KMS-11 (cell line): ENCODE measurements around the gene PRADC1.

Experiments used
- H2AFZ ChIP-seq: fragments of 200-600 bp; sonication (generic); 2 replicates; pipeline ENCODE4 v1.6.1; 2016; ENCODE audit warnings: antibody characterized with exemption, mixed run types, low read depth
- H3K27ac ChIP-seq: fragments of 200-600 bp; sonication (generic); 2 replicates; pipeline ENCODE4 v1.6.1; 2016; ENCODE audit warnings: mild to moderate bottlenecking, mixed run types
- H3K27me3 ChIP-seq: fragments of 200-600 bp; sonication (generic); 2 replicates; pipeline ENCODE4 v1.6.1; 2017; ENCODE audit warnings: mild to moderate bottlenecking, low read depth, mixed run types, moderate library complexity; ENCODE audit not compliant: insufficient read depth
- H3K36me3 ChIP-seq: fragments of 200-600 bp; sonication (generic); 2 replicates; pipeline ENCODE4 v1.6.1; 2017; ENCODE audit warnings: mild to moderate bottlenecking, mixed run types; ENCODE audit not compliant: insufficient read depth
- H3K4me1 ChIP-seq: fragments of 200-600 bp; sonication (generic); 2 replicates; pipeline ENCODE4 v1.6.1; 2016; ENCODE audit warnings: mild to moderate bottlenecking, low read depth, mixed run types; ENCODE audit not compliant: poor library complexity, severe bottlenecking
- H3K4me2 ChIP-seq: fragments of 200-600 bp; sonication (generic); 2 replicates; pipeline ENCODE4 v1.7.0; 2016; ENCODE audit warnings: mild to moderate bottlenecking, mixed run types
- H3K4me3 ChIP-seq: fragments of 200-600 bp; sonication (generic); IDR thresholded peaks from 2 replicates; pipeline ENCODE4 v1.6.1; 2017; ENCODE audit warnings: low read depth, low read length, mixed read lengths; ENCODE audit not compliant: insufficient read depth
- H3K79me2 ChIP-seq: fragments of 200-600 bp; sonication (generic); 2 replicates; pipeline ENCODE4 v1.6.1; 2016; ENCODE audit warnings: low read depth, mixed run types; ENCODE audit not compliant: insufficient read depth
- H3K9ac ChIP-seq: fragments of 200-600 bp; sonication (generic); 2 replicates; pipeline ENCODE4 v1.6.1; 2016; ENCODE audit warnings: mild to moderate bottlenecking, mixed run types
- H4K20me1 ChIP-seq: fragments of 200-600 bp; sonication (generic); 2 replicates; pipeline ENCODE4 v1.6.1; 2016; ENCODE audit warnings: mild to moderate bottlenecking, mixed run types; ENCODE audit not compliant: insufficient read depth
- CTCF ChIP-seq: fragments of 200-600 bp; sonication (generic); conservative IDR thresholded peaks from 2 replicates; pipeline ENCODE4 v1.6.1; 2017; ENCODE audit warnings: low read depth, mild to moderate bottlenecking, antibody characterized with exemption, low read length, moderate library complexity, mixed read lengths

The PRADC1 gene

GRCh38 chr2:73210696-73211095, 22.3 kb downstream of the PRADC1 start:
- Histone ChIP-seq H3K4me3 (no peak overlapping the region), H3K27me3 (no peaks in the 10 kb centered on the region; the same call in 1 of the 2 replicates), H3K9ac (no peak overlapping the region), H3K4me1 (peaks cover 24% of the 10 kb centered on the region), H3K4me2 (no peak overlapping the region), H3K36me3 (no peaks in the 10 kb centered on the region), H4K20me1 (no peaks in the 10 kb centered on the region), H3K27ac (no peak overlapping the region), H2AFZ (no peak overlapping the region), H3K79me2 (peaks cover 12% of the 10 kb centered on the region; the same call in 1 of the 2 replicates)
- TF ChIP-seq CTCF, result no peak

- Histone ChIP-seq H3K9ac (no peak overlapping the region), H3K36me3 (no peaks in the 10 kb centered on the region), H3K27ac (no peak overlapping the region), H2AFZ (no peak overlapping the region), H3K4me3 (no peak overlapping the region), H4K20me1 (no peaks in the 10 kb centered on the region), H3K79me2 (peaks cover 7% of the 10 kb centered on the region; the same call in 1 of the 2 replicates), H3K4me1 (peaks cover 17% of the 10 kb centered on the region), H3K27me3 (no peaks in the 10 kb centered on the region; the same call in 1 of the 2 replicates), H3K4me2 (no peak overlapping the region)
- no peak for TF ChIP-seq CTCF
These were observed 23.0 kb downstream of the PRADC1 start for GRCh38 chr2:73210019-73210418.

DNA sequence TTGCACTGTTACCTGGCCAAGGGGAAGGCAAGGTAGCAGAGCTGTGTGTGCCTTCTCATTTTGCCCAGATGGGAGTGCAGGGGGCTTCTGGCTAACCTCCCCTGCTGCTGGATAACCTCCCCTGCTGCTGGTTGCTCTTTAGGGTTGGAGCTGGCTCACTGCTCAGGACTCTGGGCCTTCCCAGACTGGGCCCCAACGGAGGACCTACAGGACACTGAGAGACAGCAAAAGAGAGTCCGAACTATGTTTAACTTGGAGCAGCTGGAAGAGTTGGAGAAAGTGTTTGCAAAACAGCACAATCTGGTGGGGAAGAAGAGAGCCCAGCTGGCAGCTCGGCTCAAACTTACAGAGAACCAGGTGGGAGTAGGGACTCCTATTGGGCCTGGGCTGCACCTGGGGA, 24.8 kb downstream of the PRADC1 start:
- H3K4me1 ChIP-seq, result peaks cover 9% of the 10 kb centered on the region
- no peaks in the 10 kb centered on the region for H3K36me3 ChIP-seq
- no peaks in the 10 kb centered on the region; the same call in 1 of the 2 replicates for H3K27me3 ChIP-seq
- no peaks in the 10 kb centered on the region for H4K20me1 ChIP-seq
- no peak overlapping the region for H3K4me3 ChIP-seq
- TF ChIP-seq CTCF, result no peak
- no peak overlapping the region for H2AFZ ChIP-seq
- H3K79me2 ChIP-seq, result no peaks in the 10 kb centered on the region
- no peak overlapping the region for H3K27ac ChIP-seq
- no peak overlapping the region for H3K9ac ChIP-seq
- H3K4me2 ChIP-seq, result no peak overlapping the region

- no peak for TF ChIP-seq CTCF
- Histone ChIP-seq H3K27ac (no peak overlapping the region), H3K4me2 (no peak overlapping the region), H3K27me3 (no peaks in the 10 kb centered on the region; the same call in 1 of the 2 replicates), H2AFZ (no peak overlapping the region), H3K79me2 (no peaks in the 10 kb centered on the region), H3K36me3 (no peaks in the 10 kb centered on the region), H3K9ac (no peak overlapping the region), H3K4me1 (no peaks in the 10 kb centered on the region), H4K20me1 (no peaks in the 10 kb centered on the region), H3K4me3 (no peak overlapping the region)
These were observed 27.4 kb downstream of the PRADC1 start for GRCh38 chr2:73205611-73206010.
